GM19238 (cell line): ENCODE results near the gene MICALL1.

Experiments used
- DNase-seq: peaks from one replicate; pipeline ENCODE4 v3.0.0; 2011; ENCODE audit warnings: low spot score; ENCODE audit not compliant: insufficient read length

The MICALL1 gene

GRCh38 chr22:37906364-37907008, 389 bp downstream of the MICALL1 start:
- peak; percentile 63 for DNase-seq

- DNase-seq = no peak
Measured at GRCh38 chr22:37907036-37907954, 1.2 kb downstream of the MICALL1 start.

GRCh38 chr22:37909766-37910165, 3.7 kb downstream of the MICALL1 start:
- no peak for DNase-seq

DNA sequence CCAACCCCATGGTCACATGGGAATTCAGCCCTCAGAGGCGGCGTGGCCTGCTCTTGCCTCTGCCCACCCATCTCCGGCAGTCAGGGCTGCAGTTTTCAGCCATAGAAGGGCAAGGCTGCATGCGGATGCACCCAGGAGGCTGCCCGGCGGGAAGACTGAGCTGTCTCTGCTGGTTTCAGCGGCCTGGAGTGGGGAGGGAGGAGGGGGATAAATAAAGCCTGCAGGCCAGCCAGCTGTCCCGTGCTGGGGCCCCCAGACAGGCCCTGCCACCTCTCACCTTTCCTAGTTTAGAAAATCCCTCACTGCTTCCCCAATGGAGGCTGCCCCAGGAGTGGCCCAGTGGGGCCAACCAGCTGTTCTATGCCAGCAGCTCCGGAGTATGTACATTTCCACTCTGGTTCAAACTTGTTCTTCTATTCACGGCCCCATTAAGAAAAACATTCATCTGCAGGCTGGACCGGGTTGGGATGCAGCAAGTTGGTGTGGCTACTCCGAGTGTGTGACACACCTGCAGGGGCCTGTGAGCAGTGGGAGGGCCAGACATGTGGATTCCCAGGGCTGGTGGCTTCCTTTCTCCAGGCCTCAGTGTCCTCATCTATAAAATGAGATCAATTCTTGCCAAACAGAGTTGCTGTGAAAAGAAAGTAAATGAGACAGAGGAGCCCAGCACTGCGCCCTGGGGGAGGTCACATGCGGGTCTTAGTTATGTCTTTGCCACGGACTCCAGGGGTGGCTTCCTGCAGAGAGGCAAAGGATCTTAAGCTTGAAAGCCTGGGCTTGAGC, 5.0 kb downstream of the MICALL1 start:
- no peak for DNase-seq

DNA sequence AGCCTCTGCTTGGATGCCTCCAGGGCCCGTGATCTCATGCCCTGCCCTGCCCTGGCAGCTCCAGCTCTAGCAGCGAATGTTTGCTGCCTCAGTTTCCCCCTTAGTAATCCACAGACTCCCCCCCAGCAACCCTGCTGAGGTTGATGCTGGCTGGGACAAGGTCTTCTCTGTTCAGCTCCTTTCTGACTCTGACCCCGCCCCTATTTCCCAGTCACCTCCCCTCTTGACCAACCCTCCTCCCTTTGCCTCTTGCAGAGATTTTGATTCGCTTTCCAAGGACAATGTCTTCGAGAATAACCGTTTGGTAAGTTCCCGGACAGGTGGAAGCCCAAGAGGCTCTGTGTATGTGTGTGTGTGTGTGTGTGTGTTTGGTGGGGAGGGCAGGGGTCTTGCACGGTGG, 5.6 kb downstream of the MICALL1 start:
- DNase-seq = no peak

DNA sequence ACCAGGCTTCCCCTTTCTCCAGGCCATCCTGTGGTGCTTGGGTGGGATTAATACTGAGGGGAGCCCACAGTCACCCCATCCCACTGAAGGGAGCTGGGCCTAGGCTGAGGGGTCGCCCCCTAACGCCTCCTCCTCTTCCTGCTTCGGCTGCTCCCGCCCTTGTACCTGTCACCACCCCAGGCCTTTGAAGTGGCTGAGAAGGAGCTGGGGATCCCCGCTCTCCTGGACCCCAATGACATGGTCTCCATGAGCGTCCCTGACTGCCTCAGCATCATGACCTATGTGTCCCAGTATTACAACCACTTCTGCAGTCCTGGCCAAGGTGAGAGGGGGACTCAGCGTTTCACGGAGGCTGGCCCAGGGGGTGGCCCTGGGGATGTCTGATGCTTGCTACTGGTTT, 6.1 kb downstream of the MICALL1 start:
- no peak for DNase-seq

DNA sequence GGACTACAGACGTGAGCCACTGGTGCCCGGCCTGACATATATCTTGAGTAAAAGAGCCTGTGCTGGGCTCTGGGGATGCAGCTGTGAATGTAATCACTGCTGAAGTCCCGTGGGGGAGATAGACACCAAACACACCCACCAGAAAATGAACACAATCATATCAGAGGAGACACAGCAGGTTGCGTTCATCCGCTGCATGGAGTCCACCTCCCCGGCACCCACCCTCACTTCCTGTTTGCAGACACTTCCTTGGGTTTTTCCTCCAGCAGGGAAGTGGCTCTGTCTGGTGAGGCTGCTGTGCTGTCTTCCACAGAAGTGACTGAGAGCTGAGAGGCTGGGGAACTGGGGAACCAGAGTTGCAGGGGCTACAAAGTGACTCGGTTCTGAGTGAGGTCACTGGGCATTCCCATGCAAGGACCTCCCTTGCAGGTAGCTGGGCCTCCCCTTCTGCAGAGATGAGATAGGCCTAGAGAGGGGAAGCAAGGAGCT, 7.2 kb downstream of the MICALL1 start:
- DNase-seq = no peak

GRCh38 chr22:37916311-37916710, 10.2 kb downstream of the MICALL1 start:
- no peak for DNase-seq

DNA sequence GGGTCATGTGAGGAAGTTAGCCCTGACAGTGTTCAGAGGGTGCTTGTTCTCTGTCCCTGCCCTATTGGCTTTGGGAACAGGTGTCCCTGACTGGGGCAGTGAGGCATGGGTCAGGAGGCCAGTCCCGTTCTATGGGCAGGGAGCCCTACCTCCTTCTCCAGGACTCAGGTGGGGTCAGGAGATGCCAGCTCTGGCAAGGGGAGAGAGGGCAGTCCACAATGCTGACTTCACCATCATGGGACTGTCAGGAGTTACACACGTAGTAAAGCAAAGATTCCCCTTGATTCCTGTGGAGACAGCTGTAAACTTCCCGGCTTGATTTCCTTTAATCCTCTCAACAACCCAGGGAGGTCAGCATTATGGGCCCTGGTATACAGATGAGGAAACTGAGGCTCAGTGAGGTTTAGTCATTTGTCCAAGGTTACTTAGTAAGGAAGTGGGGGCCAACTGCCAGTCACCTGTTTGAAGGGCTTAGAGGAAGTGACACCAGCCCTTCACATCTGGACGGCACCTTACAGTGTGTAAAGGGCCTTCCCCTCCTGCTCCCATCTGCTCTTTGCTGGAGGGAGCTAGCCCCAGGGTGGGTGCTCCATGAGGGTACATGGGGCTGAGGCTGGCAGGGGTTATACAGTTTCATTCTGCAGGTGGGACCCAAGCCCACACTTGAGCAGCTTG, 11.9 kb downstream of the MICALL1 start:
- DNase-seq = no peak

- no peak for DNase-seq
Measured at GRCh38 chr22:37918580-37919270, 12.6 kb downstream of the MICALL1 start.

DNA sequence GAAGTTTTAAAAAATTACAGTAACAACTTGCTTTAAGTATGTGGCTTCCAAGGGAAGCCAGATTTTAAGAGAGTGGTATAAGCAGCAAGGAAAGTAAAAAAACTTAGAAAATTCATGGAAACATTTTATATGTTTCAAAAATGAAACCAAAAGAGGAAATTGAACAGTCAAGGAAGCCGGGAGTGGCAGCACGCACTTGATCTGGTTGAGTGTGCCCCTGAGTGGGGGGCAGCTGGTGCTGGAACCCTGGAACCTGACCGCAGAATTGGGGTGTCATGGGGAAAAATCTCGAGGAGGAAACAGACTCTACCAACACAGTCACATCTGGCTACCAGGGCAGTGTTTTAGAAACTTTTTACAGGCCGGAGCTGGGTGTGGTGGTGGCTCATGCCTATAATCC, 14.0 kb downstream of the MICALL1 start:
- no peak for DNase-seq

- DNase-seq = no peak
Measured at GRCh38 chr22:37922191-37922590, 16.1 kb downstream of the MICALL1 start.

GRCh38 chr22:37923927-37924326, 17.8 kb downstream of the MICALL1 start:
- no peak for DNase-seq

DNA sequence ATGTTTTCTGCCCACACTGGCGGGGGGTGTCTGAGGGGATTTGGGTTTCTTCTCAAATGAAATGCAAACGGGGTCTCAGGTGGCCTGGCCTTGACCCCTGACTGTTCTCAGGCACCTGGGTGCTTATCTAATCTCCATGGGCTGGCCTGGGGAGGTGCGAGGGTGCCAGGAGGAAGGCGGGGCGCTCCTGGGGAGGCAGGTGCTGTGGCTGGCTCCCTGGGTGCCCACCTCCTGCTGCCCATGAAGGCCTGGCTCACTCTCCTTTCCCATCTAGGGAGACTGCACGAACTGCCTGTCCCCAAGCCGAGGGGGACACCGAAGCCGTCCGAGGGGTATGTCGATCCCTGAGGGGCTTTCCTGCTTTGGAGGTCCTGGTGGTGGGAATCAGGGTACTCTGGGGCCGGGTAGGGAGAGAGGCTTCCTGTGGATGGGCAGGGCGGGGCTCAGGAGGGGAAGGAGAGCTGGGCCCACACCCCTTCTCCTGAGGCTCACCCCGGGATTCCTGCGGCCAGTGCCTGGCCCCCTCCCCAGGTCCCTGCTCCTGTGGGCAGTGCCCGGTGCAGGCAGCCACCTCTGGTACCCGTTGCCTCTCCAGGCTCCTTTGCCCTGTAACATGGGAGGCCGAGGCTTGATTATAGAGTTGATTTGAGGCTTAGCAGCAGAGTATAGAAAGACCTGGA, 18.4 kb downstream of the MICALL1 start:
- no peak for DNase-seq

- DNase-seq = no peak
Measured at GRCh38 chr22:37925330-37925729, 19.2 kb downstream of the MICALL1 start.

GRCh38 chr22:37925767-37926166, 19.7 kb downstream of the MICALL1 start:
- DNase-seq = no peak

- no peak for DNase-seq
Measured at GRCh38 chr22:37926358-37926757, 20.3 kb downstream of the MICALL1 start.

GRCh38 chr22:37926771-37927636, 20.9 kb downstream of the MICALL1 start:
- no peak for DNase-seq

- no peak for DNase-seq
Measured at GRCh38 chr22:37927637-37927936, 21.5 kb downstream of the MICALL1 start.
